Ovary (tissue), 3 donors: ENCODE results near the gene PER1.

Experiments used
- EP300 ChIP-seq: sonication (generic); formaldehyde crosslinking; IDR thresholded peaks from one replicate; pipeline ENCODE4 v1.6.1; 2017; ENCODE audit warnings: antibody characterized with exemption
- POLR2A ChIP-seq: fragments of 450-650 bp; IDR thresholded peaks from one replicate; pipeline ENCODE4 v1.6.1; 2017; ENCODE audit warnings: antibody characterized with exemption, mild to moderate bottlenecking, moderate library complexity
- TF ChIP-seq, protein P1 (sequence below), 3 donors: fragments of 450-650 bp in 2 of 3; fragments of 200-600 bp in 1 of 3; IDR thresholded peaks; one replicate each; pipeline versions ENCODE4 v1.5.1 to v1.8.0; 2016 to 2022; ENCODE audit warnings: antibody characterized with exemption in 3 of 3, mild to moderate bottlenecking in 1 of 3
- donor health status: DM: no; HTN: no; CAD: no.

DNA sequence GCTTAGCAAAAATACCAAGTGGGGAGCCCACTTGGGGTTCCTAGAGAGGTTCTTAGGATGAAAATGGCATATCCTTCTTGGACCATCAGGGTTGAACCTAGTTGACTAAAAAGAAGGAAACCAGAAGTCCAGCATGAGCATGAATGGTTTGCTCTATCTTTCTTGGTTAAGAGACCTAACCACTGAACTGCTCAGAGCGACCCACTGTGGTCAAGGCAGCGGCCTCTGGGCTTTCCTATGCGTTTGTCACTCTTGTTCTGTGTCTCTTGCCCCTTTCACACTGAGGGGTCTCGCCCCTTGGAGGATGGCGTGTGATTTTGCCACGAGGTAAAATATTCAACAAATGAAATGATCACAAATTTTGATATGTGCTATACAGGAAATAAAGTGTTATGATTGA lies 38.3 kb upstream of the PER1 start:
- TF ChIP-seq, protein P1, sequence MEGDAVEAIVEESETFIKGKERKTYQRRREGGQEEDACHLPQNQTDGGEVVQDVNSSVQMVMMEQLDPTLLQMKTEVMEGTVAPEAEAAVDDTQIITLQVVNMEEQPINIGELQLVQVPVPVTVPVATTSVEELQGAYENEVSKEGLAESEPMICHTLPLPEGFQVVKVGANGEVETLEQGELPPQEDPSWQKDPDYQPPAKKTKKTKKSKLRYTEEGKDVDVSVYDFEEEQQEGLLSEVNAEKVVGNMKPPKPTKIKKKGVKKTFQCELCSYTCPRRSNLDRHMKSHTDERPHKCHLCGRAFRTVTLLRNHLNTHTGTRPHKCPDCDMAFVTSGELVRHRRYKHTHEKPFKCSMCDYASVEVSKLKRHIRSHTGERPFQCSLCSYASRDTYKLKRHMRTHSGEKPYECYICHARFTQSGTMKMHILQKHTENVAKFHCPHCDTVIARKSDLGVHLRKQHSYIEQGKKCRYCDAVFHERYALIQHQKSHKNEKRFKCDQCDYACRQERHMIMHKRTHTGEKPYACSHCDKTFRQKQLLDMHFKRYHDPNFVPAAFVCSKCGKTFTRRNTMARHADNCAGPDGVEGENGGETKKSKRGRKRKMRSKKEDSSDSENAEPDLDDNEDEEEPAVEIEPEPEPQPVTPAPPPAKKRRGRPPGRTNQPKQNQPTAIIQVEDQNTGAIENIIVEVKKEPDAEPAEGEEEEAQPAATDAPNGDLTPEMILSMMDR (IDR thresholded peaks at IDR 0.05): no peak
- TF ChIP-seq POLR2A (no peak), EP300 (no peak)
